ENCODE results near the gene LCN15.

DNA sequence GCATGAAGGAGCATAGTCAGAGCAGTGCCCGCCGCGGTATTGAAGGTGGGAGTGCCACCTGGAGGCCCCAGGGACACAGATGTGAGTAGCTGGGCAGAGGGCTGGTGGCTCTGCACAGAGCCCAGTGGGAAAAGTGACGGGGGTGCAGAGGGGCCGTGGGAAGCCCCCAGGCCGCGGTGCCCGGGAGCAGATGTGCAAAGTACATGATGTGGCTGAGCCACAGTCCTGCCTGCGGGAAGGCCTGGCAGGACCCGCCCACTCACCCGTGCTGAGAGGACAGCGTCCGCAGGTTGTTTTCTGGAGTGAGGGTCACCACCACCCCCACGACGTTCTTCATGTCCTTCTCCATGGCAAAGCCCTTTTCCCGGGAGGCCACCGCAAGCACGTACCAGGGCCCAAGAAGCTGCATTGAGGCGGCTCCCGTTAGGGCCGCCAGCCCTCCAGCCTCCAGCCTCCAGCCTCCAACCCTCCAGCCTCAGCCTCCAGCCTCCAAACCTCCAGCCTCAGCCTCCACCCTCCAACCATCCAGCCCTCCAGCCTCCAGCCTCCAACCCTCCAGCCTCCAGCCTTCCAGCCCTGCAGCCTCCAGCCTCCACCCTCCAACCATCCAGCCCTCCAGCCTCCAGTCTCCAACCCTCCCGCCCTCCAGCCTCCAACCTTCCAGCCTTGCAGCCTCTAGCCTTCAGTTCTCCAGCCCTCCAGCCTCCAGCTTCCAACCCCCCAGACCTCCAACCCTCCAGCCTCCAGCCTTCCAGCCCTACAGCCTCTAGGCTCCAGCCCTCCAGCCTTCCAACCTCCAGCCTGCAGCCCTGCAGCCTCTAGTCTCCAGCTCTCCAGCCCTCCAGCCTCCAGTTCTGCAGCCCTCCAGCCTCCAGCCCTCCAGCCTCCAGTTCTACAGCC is 16.9 kb downstream of the LCN15 start:
- TF ChIP-seq, protein P1, sequence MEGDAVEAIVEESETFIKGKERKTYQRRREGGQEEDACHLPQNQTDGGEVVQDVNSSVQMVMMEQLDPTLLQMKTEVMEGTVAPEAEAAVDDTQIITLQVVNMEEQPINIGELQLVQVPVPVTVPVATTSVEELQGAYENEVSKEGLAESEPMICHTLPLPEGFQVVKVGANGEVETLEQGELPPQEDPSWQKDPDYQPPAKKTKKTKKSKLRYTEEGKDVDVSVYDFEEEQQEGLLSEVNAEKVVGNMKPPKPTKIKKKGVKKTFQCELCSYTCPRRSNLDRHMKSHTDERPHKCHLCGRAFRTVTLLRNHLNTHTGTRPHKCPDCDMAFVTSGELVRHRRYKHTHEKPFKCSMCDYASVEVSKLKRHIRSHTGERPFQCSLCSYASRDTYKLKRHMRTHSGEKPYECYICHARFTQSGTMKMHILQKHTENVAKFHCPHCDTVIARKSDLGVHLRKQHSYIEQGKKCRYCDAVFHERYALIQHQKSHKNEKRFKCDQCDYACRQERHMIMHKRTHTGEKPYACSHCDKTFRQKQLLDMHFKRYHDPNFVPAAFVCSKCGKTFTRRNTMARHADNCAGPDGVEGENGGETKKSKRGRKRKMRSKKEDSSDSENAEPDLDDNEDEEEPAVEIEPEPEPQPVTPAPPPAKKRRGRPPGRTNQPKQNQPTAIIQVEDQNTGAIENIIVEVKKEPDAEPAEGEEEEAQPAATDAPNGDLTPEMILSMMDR (conservative IDR thresholded peaks at IDR 0.05; ENCODE audit: low read length) = no peak
- no peak for TF ChIP-seq EZH2phosphoT487 (IDR thresholded peaks at IDR 0.05; ENCODE audit: borderline replicate concordance, low read depth, low read length)

Measured in OCI-LY7 (cell line).